Measurements from ENCODE around the gene KDSR.

- TF ChIP-seq, protein P1, sequence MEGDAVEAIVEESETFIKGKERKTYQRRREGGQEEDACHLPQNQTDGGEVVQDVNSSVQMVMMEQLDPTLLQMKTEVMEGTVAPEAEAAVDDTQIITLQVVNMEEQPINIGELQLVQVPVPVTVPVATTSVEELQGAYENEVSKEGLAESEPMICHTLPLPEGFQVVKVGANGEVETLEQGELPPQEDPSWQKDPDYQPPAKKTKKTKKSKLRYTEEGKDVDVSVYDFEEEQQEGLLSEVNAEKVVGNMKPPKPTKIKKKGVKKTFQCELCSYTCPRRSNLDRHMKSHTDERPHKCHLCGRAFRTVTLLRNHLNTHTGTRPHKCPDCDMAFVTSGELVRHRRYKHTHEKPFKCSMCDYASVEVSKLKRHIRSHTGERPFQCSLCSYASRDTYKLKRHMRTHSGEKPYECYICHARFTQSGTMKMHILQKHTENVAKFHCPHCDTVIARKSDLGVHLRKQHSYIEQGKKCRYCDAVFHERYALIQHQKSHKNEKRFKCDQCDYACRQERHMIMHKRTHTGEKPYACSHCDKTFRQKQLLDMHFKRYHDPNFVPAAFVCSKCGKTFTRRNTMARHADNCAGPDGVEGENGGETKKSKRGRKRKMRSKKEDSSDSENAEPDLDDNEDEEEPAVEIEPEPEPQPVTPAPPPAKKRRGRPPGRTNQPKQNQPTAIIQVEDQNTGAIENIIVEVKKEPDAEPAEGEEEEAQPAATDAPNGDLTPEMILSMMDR (IDR thresholded peaks at IDR 0.05), result no peak
- TF ChIP-seq ZFX (IDR thresholded peaks at IDR 0.05; ENCODE audit: borderline replicate concordance), result no peak
Observed at GRCh38 chr18:63374540-63374939, 7.5 kb upstream of the KDSR start.

All from 22Rv1 (cell line).